Measurements from ENCODE around the gene NLRP7. TPM values are rescaled to one million over a fixed set of nuclear protein-coding genes. Genes with fewer than 3 reads are reported as not detected.

NLRP7 gene
- total RNA-seq, 3 donors from 2014 or later: not detected

GRCh38 chr19:54889566-54889965 lies 57.8 kb downstream of the NLRP7 start:
- Histone ChIP-seq H3K9me3 (no peaks in the 10 kb centered on the region), H3K4me1 (no peaks in the 10 kb centered on the region), H3K27me3 (no peaks in the 10 kb centered on the region), H3K4me3 (no peak overlapping the region), H3K27ac (no peak overlapping the region), H3K36me3 (no peaks in the 10 kb centered on the region)
- DNase-seq (ENCODE audit: low spot score in 2 of 2): no peak
- TF ChIP-seq CTCF (IDR thresholded peaks at IDR 0.05) (no peak), POLR2AphosphoS5 (IDR thresholded peaks at IDR 0.05) (no peak), POLR2A (IDR thresholded peaks at IDR 0.05) (no peak)
- intact Hi-C loops (cut with DNase I; ENCODE audit: low total_unique reads): no loop called here

- DNase-seq (ENCODE audit: low spot score in 2 of 2): no peak
- H3K27ac ChIP-seq: no peak overlapping the region
- H3K9me3 ChIP-seq: no peaks in the 10 kb centered on the region
- no peaks in the 10 kb centered on the region for H3K4me1 ChIP-seq
- peaks cover 0 to 10% of the 10 kb centered on the region in 2 donors for H3K27me3 ChIP-seq
- no peaks in the 10 kb centered on the region for H3K36me3 ChIP-seq
- no peak overlapping the region for H3K4me3 ChIP-seq
- TF ChIP-seq POLR2AphosphoS5 (IDR thresholded peaks at IDR 0.05) (no peak), POLR2A (IDR thresholded peaks at IDR 0.05) (no peak), CTCF (IDR thresholded peaks at IDR 0.05) (no peak)
- intact Hi-C loops (cut with DNase I; ENCODE audit: low total_unique reads): no loop called here
Measured at GRCh38 chr19:54888239-54888638, 59.1 kb downstream of the NLRP7 start.

GRCh38 chr19:54883228-54883627 lies 64.1 kb downstream of the NLRP7 start:
- Histone ChIP-seq H3K27ac (no peak overlapping the region), H3K9me3 (no peaks in the 10 kb centered on the region), H3K27me3 (peaks cover 0 to 19% of the 10 kb centered on the region in 2 donors), H3K4me1 (no peaks in the 10 kb centered on the region), H3K36me3 (no peaks in the 10 kb centered on the region), H3K4me3 (no peak overlapping the region)
- TF ChIP-seq CTCF (IDR thresholded peaks at IDR 0.05) (no peak), POLR2AphosphoS5 (IDR thresholded peaks at IDR 0.05) (no peak), POLR2A (IDR thresholded peaks at IDR 0.05) (no peak)
- intact Hi-C loops (cut with DNase I; ENCODE audit: low total_unique reads): no loop called here
- no peak for DNase-seq (ENCODE audit: low spot score in 2 of 2)

- H3K27me3 ChIP-seq: peaks cover 0 to 19% of the 10 kb centered on the region in 2 donors
Measured at GRCh38 chr19:54882758-54883157, 64.6 kb downstream of the NLRP7 start.

GRCh38 chr19:54881884-54882283 lies 65.4 kb downstream of the NLRP7 start:
- Histone ChIP-seq H3K4me3 (no peak overlapping the region), H3K27me3 (peaks cover 0 to 19% of the 10 kb centered on the region in 2 donors), H3K9me3 (no peaks in the 10 kb centered on the region), H3K27ac (no peak overlapping the region), H3K36me3 (no peaks in the 10 kb centered on the region), H3K4me1 (no peaks in the 10 kb centered on the region)
- no peak for TF ChIP-seq POLR2A (IDR thresholded peaks at IDR 0.05)
- TF ChIP-seq POLR2AphosphoS5 (IDR thresholded peaks at IDR 0.05): no peak
- TF ChIP-seq CTCF (IDR thresholded peaks at IDR 0.05): no peak
- intact Hi-C loops (cut with DNase I; ENCODE audit: low total_unique reads): no loop called here
- DNase-seq (ENCODE audit: low spot score in 2 of 2): no peak

More at GRCh38 chr19:54882758-54883157, 64.6 kb downstream of the NLRP7 start:
- H3K36me3 ChIP-seq: no peaks in the 10 kb centered on the region
- H3K4me3 ChIP-seq: no peak overlapping the region
- H3K4me1 ChIP-seq: no peaks in the 10 kb centered on the region
- H3K27ac ChIP-seq: no peak overlapping the region
- DNase-seq (ENCODE audit: low spot score in 2 of 2): no peak
- no peak for TF ChIP-seq POLR2AphosphoS5 (IDR thresholded peaks at IDR 0.05)
- TF ChIP-seq CTCF (IDR thresholded peaks at IDR 0.05): no peak
- TF ChIP-seq POLR2A (IDR thresholded peaks at IDR 0.05): no peak
- intact Hi-C loops (cut with DNase I; ENCODE audit: low total_unique reads): no loop called here
- H3K9me3 ChIP-seq: no peaks in the 10 kb centered on the region

All from breast epithelium (tissue), 4 donors.